Smooth muscle cell (in vitro differentiated cells): Measurements from ENCODE around the gene TAMM41. TPM values are rescaled to one million over a fixed set of nuclear protein-coding genes. Genes with fewer than 3 reads are reported as not detected.

Experiments used
- DNase-seq: peaks from one replicate; lab custom pipeline; 2025; ENCODE audit not compliant: unreplicated experiment; lab: John Stamatoyannopoulos, UW
- H2AFZ ChIP-seq: fragments of 200-600 bp; sonication (generic); 2 replicates; pipeline ENCODE4 v1.6.0; 2016; ENCODE audit warnings: antibody characterized with exemption, low read depth, mild to moderate bottlenecking
- H3F3A ChIP-seq: fragments of 200-600 bp; sonication (generic); 2 replicates; pipeline ENCODE4 v1.6.0; 2017; ENCODE audit warnings: antibody characterized with exemption, low read depth
- H3K27ac ChIP-seq: fragments of 200-600 bp; sonication (generic); 2 replicates; pipeline ENCODE4 v1.5.1; 2016; ENCODE audit warnings: low read depth, mild to moderate bottlenecking
- H3K27me3 ChIP-seq: fragments of 200-600 bp; sonication (generic); 2 replicates; pipeline ENCODE4 v1.6.1; 2016; ENCODE audit warnings: low read depth, mild to moderate bottlenecking
- H3K36me3 ChIP-seq: fragments of 200-600 bp; sonication (generic); 2 replicates; pipeline ENCODE4 v1.5.1; 2016; ENCODE audit warnings: low read depth
- H3K4me1 ChIP-seq: fragments of 200-600 bp; sonication (generic); 2 replicates; pipeline ENCODE4 v1.5.1; 2016; ENCODE audit warnings: low read depth
- H3K4me2 ChIP-seq: fragments of 200-600 bp; sonication (generic); 2 replicates; pipeline ENCODE4 v1.6.0; 2016; ENCODE audit warnings: mild to moderate bottlenecking
- H3K4me3 ChIP-seq: fragments of 200-600 bp; sonication (generic); 2 replicates; pipeline ENCODE4 v1.5.1; 2016; ENCODE audit warnings: mild to moderate bottlenecking
- H3K79me2 ChIP-seq: fragments of 200-600 bp; sonication (generic); 2 replicates; pipeline ENCODE4 v1.6.0; 2016; ENCODE audit warnings: low read depth, mild to moderate bottlenecking
- H3K9ac ChIP-seq: fragments of 200-600 bp; sonication (generic); 2 replicates; pipeline ENCODE4 v1.6.0; 2016; ENCODE audit warnings: low read depth
- H3K9me3 ChIP-seq: fragments of 200-600 bp; sonication (generic); replicated peaks from 2 replicates; pipeline ENCODE4 v1.5.1; 2016; ENCODE audit warnings: low read depth
- H4K20me1 ChIP-seq: fragments of 200-600 bp; sonication (generic); 2 replicates; pipeline ENCODE4 v1.6.0; 2016; ENCODE audit warnings: low read depth
- CTCF ChIP-seq: fragments of 200-600 bp; sonication (generic); IDR thresholded peaks from 2 replicates; pipeline ENCODE4 v1.5.1; 2017; ENCODE audit warnings: borderline replicate concordance, mild to moderate bottlenecking, antibody characterized with exemption; ENCODE audit not compliant: insufficient read depth, poor library complexity, severe bottlenecking
- WGBS: methylation state at CpG from one replicate; pipeline ENCODE4 v1.1.7; 2016; ENCODE audit warnings: low lambda C conversion rate; 5-methylcytosine and 5-hydroxymethylcytosine counted together
- polyA plus RNA-seq: library from polyadenylated mRNA; unstranded; fragments of >200 nt; fragmentation: Nextera tagmentation; extraction: Ambion mirVana; gene quantifications from 2 replicates; pipeline ENCODE4 v1.2.1, GENCODE V29; 2016
- total RNA-seq: library from RNA; depleted of rRNA; stranded (reverse); fragments of >200 nt; gene quantifications from 2 replicates; pipeline ENCODE4 v1.2.3, GENCODE V29; 2014

TAMM41 gene
- total and polyA plus RNA-seq, 2 experiments from 2014 or later: 8.1 to 14.6 TPM

- no peak overlapping the region for H3K27ac ChIP-seq
- 91% methylated on average over 3 of the region's 3 CpGs for WGBS
- H3F3A ChIP-seq: no peaks in the 10 kb centered on the region
- H3K9ac ChIP-seq: no peak overlapping the region
- no peak for TF ChIP-seq CTCF
- H4K20me1 ChIP-seq: no peaks in the 10 kb centered on the region
- no peaks in the 10 kb centered on the region for H3K36me3 ChIP-seq
- no peaks in the 10 kb centered on the region for H3K79me2 ChIP-seq
- H3K4me2 ChIP-seq: no peak overlapping the region
- no peaks in the 10 kb centered on the region for H3K4me1 ChIP-seq
- no peaks in the 10 kb centered on the region for H3K27me3 ChIP-seq
- H3K9me3 ChIP-seq: no peaks in the 10 kb centered on the region
- no peak overlapping the region for H3K4me3 ChIP-seq
- DNase-seq: no peak
- H2AFZ ChIP-seq: no peak overlapping the region
Measured at GRCh38 chr3:11779626-11780025, 67.1 kb downstream of the TAMM41 start.

GRCh38 chr3:11778248-11778647 is 68.4 kb downstream of the TAMM41 start:
- H4K20me1 ChIP-seq: no peaks in the 10 kb centered on the region
- H3K36me3 ChIP-seq: no peaks in the 10 kb centered on the region
- WGBS: 93% methylated on average over 2 of the region's 2 CpGs
- H3K79me2 ChIP-seq: no peaks in the 10 kb centered on the region
- H3K4me1 ChIP-seq: no peaks in the 10 kb centered on the region
- no peak overlapping the region for H3K4me2 ChIP-seq
- DNase-seq: no peak
- H3K27ac ChIP-seq: no peak overlapping the region
- no peak overlapping the region for H3K9ac ChIP-seq
- no peak for TF ChIP-seq CTCF
- H3K4me3 ChIP-seq: no peak overlapping the region
- no peaks in the 10 kb centered on the region for H3K9me3 ChIP-seq
- no peaks in the 10 kb centered on the region for H3K27me3 ChIP-seq
- no peaks in the 10 kb centered on the region for H3F3A ChIP-seq
- no peak overlapping the region for H2AFZ ChIP-seq

GRCh38 chr3:11776346-11776745 is 70.3 kb downstream of the TAMM41 start:
- Histone ChIP-seq H3K79me2 (no peaks in the 10 kb centered on the region), H3K9me3 (no peaks in the 10 kb centered on the region), H3K27ac (peak overlapping the region; percentile 54), H2AFZ (no peak overlapping the region), H4K20me1 (no peaks in the 10 kb centered on the region), H3K27me3 (no peaks in the 10 kb centered on the region), H3F3A (no peaks in the 10 kb centered on the region), H3K4me2 (no peak overlapping the region), H3K4me1 (no peaks in the 10 kb centered on the region), H3K9ac (no peak overlapping the region), H3K4me3 (no peak overlapping the region), H3K36me3 (no peaks in the 10 kb centered on the region)
- WGBS: 88% methylated on average over 8 of the region's 8 CpGs
- DNase-seq: no peak
- no peak for TF ChIP-seq CTCF

GRCh38 chr3:11775493-11775892 is 71.2 kb downstream of the TAMM41 start:
- TF ChIP-seq CTCF: no peak
- Histone ChIP-seq H3K4me1 (peaks cover 3% of the 10 kb centered on the region), H3K79me2 (no peaks in the 10 kb centered on the region), H2AFZ (no peak overlapping the region), H3K4me3 (no peak overlapping the region), H3K36me3 (no peaks in the 10 kb centered on the region), H3K9me3 (no peaks in the 10 kb centered on the region), H3K27me3 (no peaks in the 10 kb centered on the region), H4K20me1 (no peaks in the 10 kb centered on the region), H3F3A (no peaks in the 10 kb centered on the region), H3K9ac (no peak overlapping the region), H3K27ac (no peak overlapping the region), H3K4me2 (no peak overlapping the region)
- no peak for DNase-seq
- WGBS: 82% methylated on average over 8 of the region's 8 CpGs
